ENCODE results near the gene PPP2R2B.
"Not testable (repeated sequence)": the region's sequence is repeated elsewhere in the genome, so short reads cannot be mapped to it uniquely, and the experiment has no call there.

PPP2R2B gene

DNA sequence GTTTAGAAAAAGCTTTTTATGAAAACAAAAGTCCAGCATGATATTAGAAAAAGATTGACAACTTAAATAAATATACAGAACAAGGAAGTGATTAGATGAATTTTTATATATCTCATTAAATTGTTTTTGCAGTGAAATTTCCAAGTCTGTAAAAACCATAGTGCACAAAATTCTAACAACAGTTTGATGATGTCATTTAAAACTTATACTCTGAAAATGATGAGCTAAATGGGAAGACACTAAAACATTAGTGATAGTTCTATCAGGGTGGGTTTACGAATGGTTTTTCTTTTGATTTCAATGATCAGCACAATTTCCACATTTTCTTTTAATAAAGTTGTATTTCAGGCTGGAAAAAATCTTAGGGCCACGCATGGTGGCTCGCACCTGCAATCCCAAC lies 236.1 kb downstream of the PPP2R2B start:
- no peak for DNase-seq

GRCh38 chr5:146641941-146642340 lies 236.6 kb downstream of the PPP2R2B start:
- DNase-seq = no peak

- DNase-seq = no peak
Observed at GRCh38 chr5:146640285-146640896, 238.2 kb downstream of the PPP2R2B start.

DNA sequence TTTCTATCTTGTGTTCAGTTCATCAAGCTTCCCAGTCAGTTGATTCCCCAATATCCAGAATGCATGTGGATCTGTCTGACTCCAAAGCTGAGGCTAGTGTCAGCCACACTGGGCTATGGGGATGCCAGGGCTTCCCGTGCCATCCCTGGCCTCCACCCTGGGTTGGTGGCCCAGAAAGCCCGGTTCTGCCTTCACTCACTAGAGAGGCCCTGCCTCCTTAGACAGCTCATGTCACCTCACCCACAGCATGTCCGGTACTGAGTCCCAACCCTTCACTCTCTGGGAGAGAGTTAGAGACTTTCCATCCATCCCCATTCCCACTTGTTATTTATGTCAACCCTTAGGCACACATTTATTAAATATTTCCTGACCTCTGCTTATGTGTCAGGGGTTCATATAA lies 243.1 kb downstream of the PPP2R2B start:
- DNase-seq = no peak

- no peak for DNase-seq
Observed at GRCh38 chr5:146633323-146633764, 245.2 kb downstream of the PPP2R2B start.

DNA sequence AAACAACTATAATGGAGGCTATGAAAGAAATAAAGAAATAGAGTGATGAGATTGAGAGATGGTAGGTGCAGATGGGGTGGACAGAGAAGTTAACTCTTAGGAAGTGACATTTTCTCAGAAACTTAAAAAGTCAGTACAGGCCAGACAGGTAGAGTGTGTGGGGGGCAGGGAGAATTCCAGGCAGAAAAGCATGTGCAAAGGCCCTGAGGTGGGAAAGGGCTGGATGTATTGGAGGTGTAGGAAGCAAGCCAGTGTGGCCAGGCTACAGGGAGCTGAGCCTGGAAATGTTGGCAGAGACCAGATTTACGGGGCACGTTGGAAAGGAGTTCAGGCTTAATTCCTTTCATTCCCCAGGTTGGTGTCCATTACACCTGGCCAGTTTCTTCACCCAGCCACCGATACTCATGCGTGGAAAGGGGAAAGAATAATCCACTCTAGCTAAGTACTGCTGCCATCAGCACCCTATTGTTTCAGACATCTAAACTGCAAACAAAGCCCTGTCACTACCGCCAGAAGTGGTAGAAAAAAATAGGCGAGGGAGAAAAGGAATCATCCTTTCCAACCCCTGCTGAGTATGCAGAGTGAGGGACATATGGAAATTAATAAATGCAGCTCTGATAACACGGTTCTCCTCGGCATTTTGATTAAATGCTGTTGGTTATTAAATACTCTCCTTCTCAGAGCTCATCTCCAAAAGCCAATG lies 245.8 kb downstream of the PPP2R2B start:
- no peak for DNase-seq

DNA sequence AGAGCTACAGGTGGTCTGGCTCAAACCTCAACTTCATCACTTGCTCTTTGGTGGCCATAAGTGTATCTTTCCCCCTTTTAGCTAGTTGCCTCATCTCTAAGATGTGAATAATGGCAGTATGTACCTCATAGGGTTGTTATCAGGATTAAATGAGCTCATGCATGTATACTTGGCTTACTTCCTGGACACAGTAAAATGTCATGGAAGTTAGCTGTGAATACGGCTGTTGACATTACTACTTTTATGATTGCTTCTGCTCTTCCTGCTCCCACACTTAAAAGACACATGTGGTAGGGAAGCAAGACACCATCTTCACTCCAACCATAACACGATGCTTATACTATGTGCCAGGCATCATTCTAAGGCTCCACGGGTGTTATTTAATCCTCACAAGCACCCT lies 248.1 kb downstream of the PPP2R2B start:
- DNase-seq = no peak

- no peak for DNase-seq
Observed at GRCh38 chr5:146628950-146629349, 249.6 kb downstream of the PPP2R2B start.

DNA sequence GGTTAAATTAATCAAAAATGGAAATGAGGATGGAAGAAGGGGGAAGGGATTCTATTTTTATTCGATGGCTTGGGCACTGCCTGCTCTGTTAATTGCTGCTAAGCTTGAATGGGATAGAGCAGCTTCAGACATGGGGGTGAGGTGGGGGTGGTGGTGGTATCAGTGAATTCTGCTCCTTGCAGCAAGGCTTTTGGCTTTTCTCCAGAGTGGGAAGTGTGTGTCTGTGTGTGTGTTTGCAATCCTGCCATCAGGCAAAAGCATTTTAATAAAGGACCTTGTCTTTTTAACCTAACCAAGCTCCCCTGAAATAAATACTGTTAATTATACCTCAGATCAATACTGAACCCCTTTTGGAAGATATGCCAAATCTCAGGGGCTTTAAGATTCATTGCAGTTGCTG lies 251.6 kb downstream of the PPP2R2B start:
- no peak for DNase-seq

DNA sequence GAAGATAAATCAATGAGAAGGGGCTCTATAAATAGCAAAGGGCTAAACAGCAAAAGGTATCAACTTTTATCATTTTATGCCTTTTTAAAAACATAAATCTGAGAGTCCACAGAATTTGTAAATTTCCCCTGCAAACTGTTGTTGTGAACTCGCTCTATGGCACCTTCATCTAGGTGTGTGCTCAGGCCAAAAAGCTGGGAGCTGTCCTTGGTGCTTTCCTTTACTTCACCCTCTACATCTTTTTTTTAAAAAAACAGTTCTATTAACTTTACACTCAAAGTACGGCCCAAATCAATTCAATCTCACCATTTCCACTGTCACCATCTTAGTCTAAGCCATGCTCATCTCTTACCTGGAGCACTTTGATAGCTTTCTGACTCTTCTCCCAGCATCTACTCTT lies 254.4 kb downstream of the PPP2R2B start:
- DNase-seq = no peak

DNA sequence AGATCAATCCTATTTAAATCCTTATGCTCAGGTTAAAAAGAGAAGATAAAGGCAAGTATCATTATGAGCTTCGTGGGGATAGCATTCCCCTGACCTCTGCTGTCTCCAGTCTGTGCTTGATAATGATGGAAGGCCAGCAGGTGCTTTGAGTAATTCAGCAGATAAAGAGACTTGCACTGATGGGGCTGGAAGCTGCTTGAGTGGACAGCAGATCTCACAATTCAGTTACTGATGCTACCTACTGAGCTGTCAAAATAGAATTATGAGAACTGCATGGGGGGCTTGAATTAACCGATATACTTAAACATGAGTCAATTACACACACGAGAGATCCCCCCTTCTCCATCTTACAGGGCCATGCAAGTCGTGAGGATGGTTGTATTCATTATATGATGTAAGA lies 254.9 kb downstream of the PPP2R2B start:
- DNase-seq = no peak

- no peak for DNase-seq
Observed at GRCh38 chr5:146623009-146623408, 255.5 kb downstream of the PPP2R2B start.

DNA sequence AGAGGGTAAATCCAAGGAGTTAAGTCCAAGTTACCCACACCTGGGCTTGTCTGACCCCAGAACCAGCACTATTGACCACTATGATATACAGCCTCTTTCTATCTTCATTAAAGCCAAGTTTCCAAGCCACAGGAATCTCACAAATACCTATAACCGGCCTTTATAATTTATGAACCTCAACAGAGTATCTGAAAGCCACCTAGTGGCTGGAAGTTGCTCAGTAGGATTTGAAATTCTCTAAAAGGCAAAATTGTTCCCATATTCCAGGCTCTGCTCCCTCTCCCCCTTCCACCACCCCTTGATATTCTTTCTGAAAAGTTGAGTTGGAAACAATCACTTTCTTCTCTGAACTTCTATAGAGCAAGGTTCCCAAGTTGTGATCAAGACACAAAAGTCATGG lies 256.2 kb downstream of the PPP2R2B start:
- DNase-seq = no peak

GRCh38 chr5:146620669-146621051 lies 257.9 kb downstream of the PPP2R2B start:
- no peak for DNase-seq

- no peak for DNase-seq
Observed at GRCh38 chr5:146620031-146620668, 258.4 kb downstream of the PPP2R2B start.

DNA sequence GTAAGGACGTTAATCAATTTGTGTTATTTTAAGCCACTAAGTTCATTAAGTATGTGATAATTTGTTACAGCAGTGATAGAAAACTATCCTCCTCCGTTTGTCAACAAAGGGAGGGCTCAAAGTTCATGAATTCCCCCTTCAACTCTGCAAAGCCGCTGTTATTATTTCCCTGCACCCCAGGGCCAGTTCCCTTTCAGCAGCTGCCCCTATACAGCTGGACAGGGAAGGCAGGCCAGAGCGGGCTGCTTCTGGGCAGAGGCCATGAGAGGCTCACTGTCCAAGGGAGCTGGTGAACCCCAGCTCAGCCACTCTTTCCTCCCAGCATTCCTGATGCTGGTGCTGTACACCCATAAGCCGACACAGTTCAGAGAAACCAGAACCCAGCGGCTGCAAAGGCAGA lies 260.1 kb downstream of the PPP2R2B start:
- no peak for DNase-seq

- DNase-seq = not testable (repeated sequence)
Observed at GRCh38 chr5:146609731-146610130, 268.8 kb downstream of the PPP2R2B start.

- no peak for DNase-seq
Observed at GRCh38 chr5:146607659-146608332, 270.8 kb downstream of the PPP2R2B start.

GRCh38 chr5:146606893-146607292 lies 271.7 kb downstream of the PPP2R2B start:
- DNase-seq = no peak

GRCh38 chr5:146600376-146600775 lies 278.2 kb downstream of the PPP2R2B start:
- DNase-seq = no peak

- no peak for DNase-seq
Observed at GRCh38 chr5:146599261-146599660, 279.3 kb downstream of the PPP2R2B start.

- DNase-seq = no peak
Observed at GRCh38 chr5:146595088-146595487, 283.5 kb downstream of the PPP2R2B start.

GRCh38 chr5:146592352-146592751 lies 286.2 kb downstream of the PPP2R2B start:
- DNase-seq = no peak

DNA sequence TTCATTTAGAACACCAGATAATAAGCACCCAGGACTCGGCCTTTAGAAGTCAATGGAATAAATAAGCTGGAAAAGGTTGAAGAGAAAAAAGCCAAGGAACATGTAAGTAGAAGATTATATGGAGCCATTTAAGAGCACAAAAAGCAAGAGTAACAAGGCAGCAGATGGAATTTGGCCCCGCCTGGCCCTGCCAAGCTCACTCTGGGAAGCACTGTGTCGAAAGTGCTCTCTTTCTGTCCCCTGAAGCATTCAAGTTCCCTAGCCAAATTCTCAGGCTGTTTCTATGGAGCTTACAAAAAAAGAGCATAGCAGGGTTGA lies 289.6 kb downstream of the PPP2R2B start:
- DNase-seq = no peak

All from activated CD4-positive, alpha-beta T cell treated with anti-CD3 and anti-CD28 coated beads, Interleukin-2, amount 50 U/mL, for 4 hours (primary cell).